ENCODE measurements around the gene LRRC71.
"Not testable (repeated sequence)": the region's sequence is repeated elsewhere in the genome, so short reads cannot be mapped to it uniquely, and the experiment has no call there.

GRCh38 chr1:156926695-156927094 is 6.3 kb downstream of the LRRC71 start:
- TF ChIP-seq MAX (CRISPR knock-in tag; IDR thresholded peaks at IDR 0.05); GABPB1 (CRISPR knock-in tag; IDR thresholded peaks at IDR 0.05); CTCF (IDR thresholded peaks at IDR 0.05); TP53 (CRISPR knock-in tag; IDR thresholded peaks at IDR 0.05): not testable (repeated sequence)
